Measurements from ENCODE around the gene OR5I1.

- TF ChIP-seq POLR2AphosphoS5 (IDR thresholded peaks at IDR 0.05; ENCODE audit: low read depth, low read length) (no peak), SIN3A (IDR thresholded peaks at IDR 0.05; ENCODE audit: borderline replicate concordance, insufficient read depth, low read length) (no peak), TAF1 (IDR thresholded peaks at IDR 0.05; ENCODE audit: borderline replicate concordance, insufficient read depth, low read length) (no peak), FOXP2 (optimal IDR thresholded peaks at IDR 0.05; ENCODE audit: borderline replicate concordance, extremely low read depth, extremely low read length, insufficient read depth) (no peak)
- TF ChIP-seq, protein P1, sequence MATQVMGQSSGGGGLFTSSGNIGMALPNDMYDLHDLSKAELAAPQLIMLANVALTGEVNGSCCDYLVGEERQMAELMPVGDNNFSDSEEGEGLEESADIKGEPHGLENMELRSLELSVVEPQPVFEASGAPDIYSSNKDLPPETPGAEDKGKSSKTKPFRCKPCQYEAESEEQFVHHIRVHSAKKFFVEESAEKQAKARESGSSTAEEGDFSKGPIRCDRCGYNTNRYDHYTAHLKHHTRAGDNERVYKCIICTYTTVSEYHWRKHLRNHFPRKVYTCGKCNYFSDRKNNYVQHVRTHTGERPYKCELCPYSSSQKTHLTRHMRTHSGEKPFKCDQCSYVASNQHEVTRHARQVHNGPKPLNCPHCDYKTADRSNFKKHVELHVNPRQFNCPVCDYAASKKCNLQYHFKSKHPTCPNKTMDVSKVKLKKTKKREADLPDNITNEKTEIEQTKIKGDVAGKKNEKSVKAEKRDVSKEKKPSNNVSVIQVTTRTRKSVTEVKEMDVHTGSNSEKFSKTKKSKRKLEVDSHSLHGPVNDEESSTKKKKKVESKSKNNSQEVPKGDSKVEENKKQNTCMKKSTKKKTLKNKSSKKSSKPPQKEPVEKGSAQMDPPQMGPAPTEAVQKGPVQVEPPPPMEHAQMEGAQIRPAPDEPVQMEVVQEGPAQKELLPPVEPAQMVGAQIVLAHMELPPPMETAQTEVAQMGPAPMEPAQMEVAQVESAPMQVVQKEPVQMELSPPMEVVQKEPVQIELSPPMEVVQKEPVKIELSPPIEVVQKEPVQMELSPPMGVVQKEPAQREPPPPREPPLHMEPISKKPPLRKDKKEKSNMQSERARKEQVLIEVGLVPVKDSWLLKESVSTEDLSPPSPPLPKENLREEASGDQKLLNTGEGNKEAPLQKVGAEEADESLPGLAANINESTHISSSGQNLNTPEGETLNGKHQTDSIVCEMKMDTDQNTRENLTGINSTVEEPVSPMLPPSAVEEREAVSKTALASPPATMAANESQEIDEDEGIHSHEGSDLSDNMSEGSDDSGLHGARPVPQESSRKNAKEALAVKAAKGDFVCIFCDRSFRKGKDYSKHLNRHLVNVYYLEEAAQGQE (IDR thresholded peaks at IDR 0.05; ENCODE audit: insufficient read depth in 1 of 2, low read depth in 2 of 2, low read length in 2 of 2), result no peak
Observed at GRCh38 chr11:55949330-55949729, 13.1 kb upstream of the OR5I1 start.

Data from PFSK-1 (cell line).